Kasumi-1 (cell line): ENCODE measurements around the gene FADS3.
"Not testable (repeated sequence)": the region's sequence is repeated elsewhere in the genome, so short reads cannot be mapped to it uniquely, and the experiment has no call there.

Experiments
- DNase-seq, 2 experiments: peaks; one replicate each; lab custom pipeline; 2025; lab: John Stamatoyannopoulos, UW

Gene FADS3

GRCh38 chr11:61898247-61898582 is 6.9 kb upstream of the FADS3 start:
- DNase-seq: no peak

GRCh38 chr11:61897387-61898246 is 6.3 kb upstream of the FADS3 start:
- peak; percentile 40 to 65 for DNase-seq

DNA sequence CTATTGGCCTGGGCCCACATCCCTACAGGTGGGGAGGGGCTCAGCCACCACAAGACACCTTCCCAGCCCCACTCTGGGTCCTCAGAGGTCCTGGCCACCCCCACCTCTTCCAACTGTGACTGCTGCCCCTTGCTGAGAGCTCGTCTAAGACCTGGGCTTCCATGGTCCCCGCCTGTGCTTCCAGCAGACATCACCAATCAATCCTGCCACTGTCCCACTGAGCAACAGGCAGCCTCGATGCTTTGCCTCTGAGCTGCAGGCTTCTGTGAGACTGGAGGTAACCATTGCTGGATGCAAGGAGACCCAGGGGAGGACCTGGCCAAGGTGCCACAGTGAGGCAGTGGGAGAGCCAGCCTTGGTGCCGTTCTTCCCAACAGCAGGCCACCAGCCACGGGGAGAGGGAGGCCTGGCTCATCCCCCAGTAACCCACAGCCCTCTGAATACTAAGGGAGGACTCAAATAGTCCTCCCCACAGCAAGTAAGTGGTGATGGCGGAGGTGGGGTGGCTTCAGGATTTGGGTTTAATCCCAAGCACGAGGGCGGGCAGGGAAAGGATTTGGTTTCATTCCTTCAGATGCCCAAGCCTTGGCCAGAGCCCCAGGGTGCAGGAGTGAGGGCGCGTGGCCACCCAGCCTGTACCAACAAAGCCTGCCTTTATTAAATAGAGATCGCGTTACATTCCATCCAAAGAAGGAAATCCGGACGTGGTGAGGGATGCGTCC is 5.5 kb upstream of the FADS3 start:
- DNase-seq: no peak

GRCh38 chr11:61895718-61896059 is 4.3 kb upstream of the FADS3 start:
- DNase-seq: no peak

DNA sequence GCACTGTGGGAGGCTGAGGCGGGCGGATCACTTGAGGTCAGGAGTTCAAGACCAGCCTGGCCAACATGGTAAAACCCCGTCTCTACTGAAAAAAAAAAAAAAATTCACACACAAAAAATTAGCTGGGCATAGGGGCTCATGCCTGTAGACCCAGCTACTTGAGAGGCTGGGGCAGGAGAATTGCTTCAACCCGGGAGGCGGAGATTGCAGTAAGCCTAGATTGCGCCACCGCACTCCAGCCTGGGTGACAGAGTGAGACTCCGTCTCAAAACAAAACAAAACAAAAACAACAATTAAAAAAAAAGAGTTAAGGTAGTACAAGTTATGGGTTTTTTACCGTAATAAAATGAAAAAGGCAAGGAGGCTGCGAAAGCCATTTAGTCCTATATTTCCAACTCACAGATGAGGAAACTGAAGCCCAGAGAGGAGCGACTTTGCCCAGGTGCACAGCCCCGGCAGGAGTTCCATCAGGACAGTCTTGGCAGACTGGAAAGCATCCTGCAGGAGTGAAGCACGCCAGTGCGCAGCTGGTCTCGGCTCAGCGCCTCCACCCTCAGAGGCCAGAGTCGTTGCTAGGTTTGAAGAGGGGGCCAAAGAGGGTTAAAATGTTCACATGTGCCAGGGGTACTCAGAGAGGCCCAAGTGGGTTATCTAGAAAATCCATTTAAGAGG is 3.8 kb upstream of the FADS3 start:
- no peak for DNase-seq

- DNase-seq: no peak
Measured at GRCh38 chr11:61893981-61894380, 2.6 kb upstream of the FADS3 start.

DNA sequence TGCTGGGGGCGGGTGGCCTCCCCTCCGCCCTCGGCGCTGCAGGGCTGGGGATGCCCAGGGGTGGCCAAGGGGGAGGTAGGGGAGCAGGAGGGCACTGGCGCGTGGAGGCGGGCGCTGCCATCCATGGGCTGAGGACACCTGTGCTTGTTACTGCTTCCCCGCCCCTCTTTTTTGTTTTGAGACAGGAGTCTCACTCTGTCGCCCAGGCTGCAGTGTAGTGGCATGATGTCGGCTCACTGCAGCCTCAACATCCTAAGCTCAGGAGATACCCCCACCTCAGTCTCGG is 683 bp upstream of the FADS3 start:
- no peak for DNase-seq

DNA sequence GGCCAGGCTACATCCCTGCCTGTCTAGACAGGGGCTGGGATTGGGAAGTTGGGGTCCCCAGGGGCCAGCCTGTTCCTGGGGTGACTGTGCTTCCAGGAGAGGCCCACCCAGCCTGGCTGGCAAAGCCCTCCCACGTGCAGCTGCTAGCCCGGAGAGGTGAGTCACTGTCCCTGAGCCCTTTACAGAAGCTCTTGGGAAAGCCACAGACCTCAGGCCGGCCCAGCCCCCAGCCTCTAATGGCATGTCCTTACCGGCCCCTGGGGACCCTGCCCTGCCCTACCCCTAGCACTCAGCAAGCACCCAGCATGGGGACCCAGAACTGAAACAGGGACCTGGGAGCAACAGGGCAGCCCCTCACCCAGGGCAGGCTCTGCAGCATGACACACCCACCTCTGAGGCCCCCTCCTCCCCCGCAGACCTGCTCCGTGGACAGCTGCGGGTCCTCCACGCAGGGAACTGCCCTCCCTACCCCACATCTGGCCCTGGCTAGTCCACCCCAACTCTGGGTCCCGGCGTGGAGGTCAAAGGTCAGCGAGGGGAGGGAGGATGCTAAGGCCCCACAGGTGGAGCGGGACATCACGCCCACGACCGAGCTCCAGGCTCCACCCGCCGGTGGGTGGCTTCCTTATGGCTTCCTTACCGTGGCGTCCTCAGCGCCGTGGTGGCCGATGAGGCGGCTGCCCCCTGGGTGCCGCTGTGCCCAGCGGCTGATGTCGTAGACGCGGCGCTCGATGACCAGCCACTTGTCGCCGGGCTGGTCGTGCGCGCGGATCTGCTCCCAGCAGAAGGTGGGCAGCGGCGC is 615 bp downstream of the FADS3 start:
- peak; percentile 17 to 22 for DNase-seq

DNA sequence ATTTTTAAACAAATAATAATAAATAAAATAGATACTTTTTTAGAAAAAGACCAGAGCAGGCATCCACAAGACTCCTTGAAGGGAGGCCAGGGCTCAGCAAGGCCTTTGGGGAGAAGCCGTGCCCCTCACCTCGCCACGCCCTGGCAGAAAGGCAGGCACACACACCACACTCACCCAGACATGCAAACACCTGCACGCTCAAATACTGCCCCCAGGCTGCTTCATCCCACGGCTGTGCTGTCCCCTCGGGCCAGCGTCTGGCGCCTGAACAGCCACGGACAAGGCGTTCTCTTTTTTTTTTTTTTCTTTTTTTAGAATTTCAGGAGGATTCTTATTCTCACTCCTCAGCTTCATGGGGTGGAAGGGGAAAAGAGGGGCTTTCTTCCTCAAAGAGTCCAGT is 1.5 kb downstream of the FADS3 start:
- no peak for DNase-seq

- DNase-seq: no peak
Measured at GRCh38 chr11:61888590-61888989, 2.8 kb downstream of the FADS3 start.

DNA sequence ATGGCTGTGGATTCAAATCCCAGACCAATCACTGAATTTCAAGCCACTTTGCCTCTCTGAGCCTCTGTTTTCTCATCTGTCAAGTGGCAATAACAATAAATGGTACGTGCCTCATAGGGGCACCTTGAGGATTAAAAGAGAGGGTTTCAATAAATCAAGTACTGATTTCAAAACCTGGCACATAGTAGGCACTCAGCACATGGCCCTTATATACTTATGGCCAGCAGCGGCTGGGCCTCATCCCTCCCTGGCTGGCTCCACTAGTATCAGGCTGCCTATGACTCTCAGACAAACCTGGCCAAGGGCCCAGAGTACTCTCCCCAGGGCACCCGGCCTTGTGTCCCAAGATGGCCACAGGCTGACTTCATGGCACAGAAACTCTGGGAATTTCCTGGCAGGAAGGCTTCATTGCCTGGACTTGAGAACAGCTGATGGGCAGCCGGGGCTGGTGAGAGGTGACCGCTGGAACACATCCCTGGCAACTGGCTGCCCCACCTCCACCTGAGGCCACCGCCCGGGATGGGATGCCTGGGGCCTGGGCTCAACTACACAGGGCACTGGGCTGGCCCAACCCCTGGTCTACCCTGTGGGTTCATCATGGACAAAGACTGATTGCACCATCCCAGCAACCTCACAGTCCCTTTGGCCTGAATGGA is 3.4 kb downstream of the FADS3 start:
- no peak for DNase-seq

DNA sequence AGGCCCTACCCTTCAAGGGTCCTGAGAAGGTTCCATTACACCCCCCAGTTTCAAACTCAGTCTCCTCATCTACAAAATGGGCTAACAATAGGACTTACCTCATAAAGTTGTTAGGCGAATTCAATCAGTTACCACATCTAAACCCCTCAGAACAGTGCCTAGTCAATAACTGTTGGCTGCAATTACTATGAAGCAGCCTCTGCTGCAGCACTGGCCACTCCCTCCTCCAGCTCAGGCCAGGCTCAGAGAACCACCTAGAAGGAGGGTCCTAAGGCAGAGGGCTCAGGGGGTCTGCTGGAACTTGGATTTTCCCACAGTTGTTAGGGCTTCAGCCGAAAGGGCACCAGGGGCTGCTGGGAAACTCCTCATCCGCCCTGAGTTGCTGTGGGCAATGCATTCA is 4.7 kb downstream of the FADS3 start:
- DNase-seq: no peak

DNA sequence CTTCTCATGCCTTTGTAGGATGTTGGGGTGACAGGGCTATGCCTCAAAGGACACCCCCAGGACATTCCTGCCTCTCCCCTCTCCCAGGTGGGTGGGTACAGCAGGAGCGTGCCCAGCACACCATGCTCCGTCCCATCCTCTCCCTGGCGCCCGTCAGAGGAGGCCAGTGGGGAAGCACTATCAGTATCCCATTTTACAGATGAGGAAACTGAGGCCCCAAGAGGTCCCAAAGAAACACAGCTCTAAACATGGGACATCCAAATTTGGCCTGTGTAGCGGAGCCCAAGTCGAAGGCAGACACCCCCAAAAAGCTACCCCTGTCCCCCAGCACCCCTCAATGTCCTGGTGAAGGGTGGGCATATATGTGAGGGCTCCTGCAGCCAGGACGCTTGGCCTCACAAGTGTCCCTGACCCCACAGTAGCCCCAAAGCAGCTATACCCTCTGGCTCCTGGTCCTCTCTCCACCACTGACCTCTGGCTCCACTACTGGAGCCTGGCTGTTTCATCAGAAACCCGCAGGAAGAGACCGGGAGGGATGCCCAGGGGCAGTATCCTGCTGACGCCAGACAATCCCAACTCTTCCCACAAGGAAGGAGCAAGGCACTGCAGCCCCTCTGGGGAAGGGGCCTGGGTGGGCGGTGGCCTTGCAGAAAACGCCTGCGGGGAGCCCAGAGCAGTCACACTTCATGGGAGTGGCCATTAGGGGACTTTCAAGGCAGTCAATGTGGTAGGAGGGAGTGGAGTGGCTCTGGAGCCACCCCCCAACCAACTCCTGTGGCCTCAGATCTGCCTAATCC is 5.4 kb downstream of the FADS3 start:
- no peak for DNase-seq

GRCh38 chr11:61885166-61885778 is 6.1 kb downstream of the FADS3 start:
- no peak for DNase-seq

DNA sequence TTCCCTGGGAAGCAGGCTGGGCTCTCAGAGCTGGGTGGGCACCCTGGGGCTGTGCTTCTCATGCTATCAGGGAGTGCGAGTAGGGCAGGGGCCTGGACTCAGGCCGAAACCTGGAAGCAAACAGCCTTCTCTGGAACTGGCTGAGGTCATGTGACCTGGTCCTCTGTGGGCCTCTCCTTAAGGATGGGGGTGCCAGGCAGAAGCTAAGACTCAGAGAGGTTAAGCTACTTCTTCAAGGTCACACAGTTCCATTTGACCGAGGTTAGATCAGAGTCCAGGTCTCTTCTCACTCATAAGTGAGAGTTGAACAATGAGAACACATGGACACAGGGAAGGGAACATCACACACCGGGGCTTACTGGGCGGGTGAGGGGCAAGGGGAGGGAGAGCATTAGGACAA is 7.4 kb downstream of the FADS3 start:
- DNase-seq: no peak

DNA sequence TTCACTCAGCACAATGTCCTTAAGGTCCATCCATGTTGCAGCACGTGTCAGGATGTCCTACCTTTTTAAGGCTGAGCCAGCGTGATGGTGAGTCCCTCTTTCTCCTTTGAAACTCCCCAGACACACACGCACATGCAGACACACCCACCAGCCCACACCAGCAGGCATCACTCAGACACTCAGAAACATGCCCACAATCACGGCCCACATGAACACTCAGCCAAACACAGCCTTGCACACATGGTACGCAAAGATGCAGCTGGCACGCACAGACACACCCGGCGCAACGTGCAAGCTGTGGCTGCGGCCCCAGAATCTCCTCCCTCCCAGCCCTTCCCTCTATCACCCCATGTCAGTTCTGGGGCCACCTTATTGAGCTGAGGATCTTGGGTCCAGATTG is 8.0 kb downstream of the FADS3 start:
- no peak for DNase-seq

DNA sequence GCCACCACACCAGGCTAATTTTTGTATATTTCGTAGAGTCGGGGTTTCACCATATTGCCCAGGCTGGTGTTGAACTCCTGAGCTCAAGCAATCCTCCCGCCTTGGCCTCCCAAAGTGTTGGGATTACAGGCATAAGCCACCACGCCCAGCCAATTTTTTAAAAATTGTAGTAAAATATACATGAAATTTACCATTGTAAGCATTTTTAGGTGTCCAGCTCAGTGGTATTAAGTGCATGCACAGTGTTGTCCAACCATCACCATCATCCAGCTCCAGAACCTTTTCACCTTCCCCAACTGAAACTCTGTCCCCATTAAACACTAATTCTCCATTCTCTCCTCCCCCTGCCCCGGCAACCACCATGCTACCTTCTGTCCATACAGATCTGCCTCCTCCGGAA is 8.5 kb downstream of the FADS3 start:
- no peak for DNase-seq

GRCh38 chr11:61882267-61882666 is 9.1 kb downstream of the FADS3 start:
- DNase-seq: not testable (repeated sequence)

- no peak for DNase-seq
Measured at GRCh38 chr11:61881397-61881796, 9.9 kb downstream of the FADS3 start.

DNA sequence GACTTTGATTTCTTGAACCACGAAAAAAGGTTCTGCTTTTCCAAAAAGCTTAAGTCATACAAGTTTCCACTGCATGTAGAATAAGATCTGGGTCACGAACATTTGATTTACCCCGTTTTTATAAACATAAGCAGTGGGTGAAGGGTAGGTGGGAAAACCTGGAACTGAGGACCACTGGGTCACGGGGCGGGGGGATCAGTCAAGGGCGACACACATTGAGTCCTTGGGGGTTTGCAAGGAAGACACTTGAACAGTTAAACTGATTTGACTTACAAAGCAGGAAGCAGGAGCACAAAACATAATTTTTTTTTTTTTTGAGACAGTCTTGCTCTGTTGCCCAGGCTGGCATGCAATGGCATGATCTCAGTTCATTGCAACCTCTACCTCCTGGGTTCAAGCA is 10.9 kb downstream of the FADS3 start:
- no peak for DNase-seq

GRCh38 chr11:61880031-61880430 is 11.3 kb downstream of the FADS3 start:
- no peak for DNase-seq
